Activated B cell treated with CpG ODN at 0.5 μM for 24 hours (primary cell): Measurements from ENCODE around the gene MEG3. TPM values are rescaled to one million over a fixed set of nuclear protein-coding genes. Genes with fewer than 3 reads are reported as not detected.
"Not testable (repeated sequence)": the region's sequence is repeated elsewhere in the genome, so short reads cannot be mapped to it uniquely, and the experiment has no call there.

Experiments used
- ATAC-seq: fragments of 200-7000 bp; cut with Tn5 transposase; one replicate; pipeline ENCODE4 v1.10.0; 2021; ENCODE audit warnings: low read depth, mild to moderate bottlenecking, moderate library complexity
- CTCF ChIA-PET: fragments of 350-600 bp; sonication (Branson Sonifier 250); formaldehyde crosslinking; loops from one replicate; lab custom pipeline; 2021; ENCODE audit warnings: antibody characterized with exemption; lab: Charles Lee
- POLR2A ChIA-PET: fragments of 350-600 bp; sonication (Branson Sonifier 250); formaldehyde crosslinking; loops from one replicate; lab custom pipeline; 2021; ENCODE audit warnings: antibody characterized with exemption; lab: Charles Lee
- DNase-seq: peaks from one replicate; pipeline ENCODE4 v3.0.0; 2022
- H3K27ac Mint-ChIP-seq: one replicate; pipeline ENCODE4 v1.8.0; 2020; ENCODE audit warnings: mixed read lengths
- H3K27me3 Mint-ChIP-seq: one replicate; pipeline ENCODE4 v1.8.0; 2021; ENCODE audit warnings: mixed read lengths
- H3K36me3 Mint-ChIP-seq: one replicate; pipeline ENCODE4 v1.8.0; 2021; ENCODE audit warnings: low read depth, mixed read lengths
- H3K4me1 Mint-ChIP-seq: one replicate; pipeline ENCODE4 v1.8.0; 2021; ENCODE audit warnings: mixed read lengths
- H3K4me3 Mint-ChIP-seq: one replicate; pipeline ENCODE4 v1.8.0; 2020; ENCODE audit warnings: mild to moderate bottlenecking, mixed read lengths
- H3K9me3 Mint-ChIP-seq: one replicate; pipeline ENCODE4 v1.8.0; 2020; ENCODE audit warnings: mixed read lengths
- CTCF ChIP-seq: fragments of 200-600 bp; IDR thresholded peaks from one replicate; pipeline ENCODE4 v1.8.0; 2022; ENCODE audit warnings: antibody characterized with exemption, mild to moderate bottlenecking
- intact Hi-C: fragments of 100-400 bp; cut with micrococcal nuclease; formaldehyde crosslinking; loops from one replicate; pipeline ENCODE4 v1.15.1; 2024
- total RNA-seq: library from RNA; stranded (reverse); gene quantifications from 2 replicates; pipeline ENCODE4 v1.2.3, GENCODE V29; 2022

The MEG3 gene
- total RNA-seq, 1 donor from 2014 or later, result not detected

- no peak overlapping the region for H3K27ac Mint-ChIP-seq
- H3K4me3 Mint-ChIP-seq, result no peak overlapping the region
- H3K36me3 Mint-ChIP-seq, result no peaks in the 10 kb centered on the region
- ATAC-seq (no peak), DNase-seq (no peak)
- POLR2A ChIA-PET, result no interaction called here
- intact Hi-C loops, result no loop called here
- no peaks in the 10 kb centered on the region for H3K27me3 Mint-ChIP-seq
- no peaks in the 10 kb centered on the region for H3K4me1 Mint-ChIP-seq
- CTCF ChIA-PET, result no interaction called here
- no peak for TF ChIP-seq CTCF
- no peaks in the 10 kb centered on the region for H3K9me3 Mint-ChIP-seq
These were observed 29.0 kb upstream of the MEG3 start for GRCh38 chr14:100796946-100797345.

GRCh38 chr14:100800041-100800440 lies 25.9 kb upstream of the MEG3 start:
- DNase-seq (no peak), ATAC-seq (no peak)
- no peak for TF ChIP-seq CTCF
- no peaks in the 10 kb centered on the region for H3K9me3 Mint-ChIP-seq
- no peaks in the 10 kb centered on the region for H3K27me3 Mint-ChIP-seq
- H3K4me3 Mint-ChIP-seq, result no peak overlapping the region
- no peaks in the 10 kb centered on the region for H3K36me3 Mint-ChIP-seq
- no peak overlapping the region for H3K27ac Mint-ChIP-seq
- intact Hi-C loops, result no loop called here
- CTCF ChIA-PET, result no interaction called here
- no peaks in the 10 kb centered on the region for H3K4me1 Mint-ChIP-seq
- POLR2A ChIA-PET, result no interaction called here

- H3K36me3 Mint-ChIP-seq, intact Hi-C loops, H3K27ac Mint-ChIP-seq, H3K27me3 Mint-ChIP-seq, POLR2A ChIA-PET, ATAC-seq, H3K9me3 Mint-ChIP-seq, CTCF ChIA-PET, H3K4me1 Mint-ChIP-seq, DNase-seq, H3K4me3 Mint-ChIP-seq: not testable (repeated sequence)
These were observed 24.5 kb upstream of the MEG3 start for GRCh38 chr14:100801433-100801832.

GRCh38 chr14:100802179-100802578 lies 23.7 kb upstream of the MEG3 start:
- Mint-ChIP-seq H3K9me3 (no peaks in the 10 kb centered on the region), H3K4me1 (no peaks in the 10 kb centered on the region), H3K4me3 (no peak overlapping the region), H3K36me3 (no peaks in the 10 kb centered on the region), H3K27ac (no peak overlapping the region), H3K27me3 (no peaks in the 10 kb centered on the region)
- ATAC-seq (no peak), DNase-seq (no peak)
- CTCF ChIA-PET, result no interaction called here
- POLR2A ChIA-PET, result no interaction called here
- intact Hi-C loops, result no loop called here
- TF ChIP-seq CTCF, result no peak

- no peaks in the 10 kb centered on the region for H3K36me3 Mint-ChIP-seq
- ChIA-PET CTCF (no interaction called here), POLR2A (no interaction called here)
- TF ChIP-seq CTCF, result no peak
- no peak overlapping the region for H3K4me3 Mint-ChIP-seq
- ATAC-seq (no peak), DNase-seq (no peak)
- H3K27ac Mint-ChIP-seq, result no peak overlapping the region
- intact Hi-C loops, result no loop called here
- no peaks in the 10 kb centered on the region for H3K9me3 Mint-ChIP-seq
- H3K4me1 Mint-ChIP-seq, result no peaks in the 10 kb centered on the region
- no peaks in the 10 kb centered on the region for H3K27me3 Mint-ChIP-seq
These were observed 23.2 kb upstream of the MEG3 start for GRCh38 chr14:100802766-100803165.

GRCh38 chr14:100803226-100803625 lies 22.7 kb upstream of the MEG3 start:
- intact Hi-C loops, result no loop called here
- ATAC-seq (no peak), DNase-seq (no peak)
- CTCF ChIA-PET, result no interaction called here
- no peak for TF ChIP-seq CTCF
- no peak overlapping the region for H3K27ac Mint-ChIP-seq
- H3K4me1 Mint-ChIP-seq, result no peaks in the 10 kb centered on the region
- no peaks in the 10 kb centered on the region for H3K9me3 Mint-ChIP-seq
- H3K27me3 Mint-ChIP-seq, result no peaks in the 10 kb centered on the region
- POLR2A ChIA-PET, result no interaction called here
- H3K4me3 Mint-ChIP-seq, result no peak overlapping the region
- no peaks in the 10 kb centered on the region for H3K36me3 Mint-ChIP-seq
